Astrocyte (in vitro differentiated cells and primary cell): ENCODE measurements around the gene PAOX.

Source experiments
- EZH2 ChIP-seq: IDR thresholded peaks from 2 replicates; pipeline ENCODE4 v1.6.1; 2012; ENCODE audit warnings: mild to moderate bottlenecking, low read length, inconsistent platforms; ENCODE audit not compliant: insufficient read depth
- TF ChIP-seq, protein P1 (sequence below): IDR thresholded peaks from 2 replicates; pipeline ENCODE4 v1.5.1; 2011; ENCODE audit warnings: low read depth, mild to moderate bottlenecking, inconsistent platforms, low read length, moderate library complexity; ENCODE audit not compliant: insufficient read depth

DNA sequence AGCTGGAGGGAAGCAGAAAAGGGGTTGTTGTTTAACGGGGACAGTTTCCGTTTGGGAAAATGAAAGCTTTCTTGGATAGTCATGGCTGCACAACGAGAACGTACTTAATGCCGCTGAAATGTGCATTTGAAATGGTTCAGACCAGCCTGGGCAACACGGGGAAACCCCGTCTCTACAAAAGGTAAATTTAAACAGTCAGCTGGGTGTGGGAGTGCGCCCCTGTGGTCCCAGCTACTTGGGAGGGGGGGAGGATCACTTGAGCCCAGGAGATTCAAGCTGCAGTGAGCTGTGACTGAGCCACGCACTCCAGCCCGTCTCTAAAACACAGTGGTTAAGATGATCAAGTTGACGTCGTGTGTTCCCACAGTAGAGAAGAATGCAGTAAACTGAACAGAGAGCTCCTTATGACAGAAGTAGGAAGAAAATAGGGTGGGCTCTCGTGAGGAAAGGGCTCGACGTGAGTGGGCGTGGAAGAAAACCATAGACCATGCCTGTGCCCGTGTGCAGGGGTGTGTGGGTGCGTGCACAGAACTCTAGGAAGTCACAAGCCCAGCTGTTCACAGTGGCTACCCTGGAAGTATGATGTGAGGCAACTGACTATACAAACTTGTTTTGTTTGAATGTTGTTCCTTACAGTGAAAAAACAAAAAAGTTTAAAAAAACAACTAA is 17.2 kb upstream of the PAOX start:
- TF ChIP-seq, protein P1, sequence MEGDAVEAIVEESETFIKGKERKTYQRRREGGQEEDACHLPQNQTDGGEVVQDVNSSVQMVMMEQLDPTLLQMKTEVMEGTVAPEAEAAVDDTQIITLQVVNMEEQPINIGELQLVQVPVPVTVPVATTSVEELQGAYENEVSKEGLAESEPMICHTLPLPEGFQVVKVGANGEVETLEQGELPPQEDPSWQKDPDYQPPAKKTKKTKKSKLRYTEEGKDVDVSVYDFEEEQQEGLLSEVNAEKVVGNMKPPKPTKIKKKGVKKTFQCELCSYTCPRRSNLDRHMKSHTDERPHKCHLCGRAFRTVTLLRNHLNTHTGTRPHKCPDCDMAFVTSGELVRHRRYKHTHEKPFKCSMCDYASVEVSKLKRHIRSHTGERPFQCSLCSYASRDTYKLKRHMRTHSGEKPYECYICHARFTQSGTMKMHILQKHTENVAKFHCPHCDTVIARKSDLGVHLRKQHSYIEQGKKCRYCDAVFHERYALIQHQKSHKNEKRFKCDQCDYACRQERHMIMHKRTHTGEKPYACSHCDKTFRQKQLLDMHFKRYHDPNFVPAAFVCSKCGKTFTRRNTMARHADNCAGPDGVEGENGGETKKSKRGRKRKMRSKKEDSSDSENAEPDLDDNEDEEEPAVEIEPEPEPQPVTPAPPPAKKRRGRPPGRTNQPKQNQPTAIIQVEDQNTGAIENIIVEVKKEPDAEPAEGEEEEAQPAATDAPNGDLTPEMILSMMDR = no peak
- TF ChIP-seq EZH2 = no peak
